Measurements from ENCODE around the gene CHM.

GRCh38 chrX:85964744-85965143, 82.6 kb downstream of the CHM start:
- TF ChIP-seq CTCF (IDR thresholded peaks at IDR 0.05; ENCODE audit: insufficient read depth, low read length, poor library complexity, severe bottlenecking) (no peak), EZH2phosphoT487 (conservative IDR thresholded peaks at IDR 0.05; ENCODE audit: low read length) (no peak)
